Left lobe of liver (tissue), 2 donors: ENCODE results near the gene CLEC19A. TPM values are rescaled to one million over a fixed set of nuclear protein-coding genes. Genes with fewer than 3 reads are reported as not detected.

Experiments
- ATAC-seq: fragments of 200-7000 bp; cut with Tn5 transposase; one replicate; pipeline ENCODE4 v1.9.1; 2020; ENCODE audit warnings: mild to moderate bottlenecking, moderate library complexity
- DNase-seq: peaks from one replicate; pipeline ENCODE4 v3.0.0-alpha.2; 2020; ENCODE audit warnings: low spot score
- total RNA-seq: library from RNA; stranded (reverse); gene quantifications from one replicate; pipeline ENCODE4 v1.2.1, GENCODE V29; 2021
- donor health status: DM: no; HTN: no; CAD: no; lungs with moderate emphysema.
- donor health status: DM: no; HTN: yes; CAD: no.

CLEC19A gene
- total RNA-seq, result not detected

DNA sequence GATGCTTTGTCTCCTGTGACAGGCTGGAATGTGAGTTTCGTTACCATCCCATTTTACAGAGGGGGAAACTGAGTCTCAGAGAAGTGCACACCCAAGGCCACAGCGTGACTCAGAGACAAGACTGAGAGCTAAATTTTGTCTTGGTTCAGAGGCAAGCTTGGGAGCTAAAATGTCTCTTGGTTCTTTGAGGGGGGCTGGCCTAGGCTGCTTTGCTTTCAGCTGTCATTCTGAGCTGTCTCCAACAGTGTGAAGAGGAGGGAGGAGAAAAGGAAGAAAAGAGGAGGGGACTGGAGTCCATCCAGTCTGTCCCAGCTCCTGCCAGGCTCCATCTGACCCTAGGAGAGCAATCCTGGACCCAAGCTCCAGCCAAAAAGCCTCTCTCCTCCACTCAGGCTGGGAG, at the start of gene CLEC19A:
TSS of gene CLEC19A (plus strand) at position 301 of the 400 bp plus-strand sequence. CDS start 121 bp downstream, outside the sequence.
- DNase-seq, result no peak
- no peak for ATAC-seq

DNA sequence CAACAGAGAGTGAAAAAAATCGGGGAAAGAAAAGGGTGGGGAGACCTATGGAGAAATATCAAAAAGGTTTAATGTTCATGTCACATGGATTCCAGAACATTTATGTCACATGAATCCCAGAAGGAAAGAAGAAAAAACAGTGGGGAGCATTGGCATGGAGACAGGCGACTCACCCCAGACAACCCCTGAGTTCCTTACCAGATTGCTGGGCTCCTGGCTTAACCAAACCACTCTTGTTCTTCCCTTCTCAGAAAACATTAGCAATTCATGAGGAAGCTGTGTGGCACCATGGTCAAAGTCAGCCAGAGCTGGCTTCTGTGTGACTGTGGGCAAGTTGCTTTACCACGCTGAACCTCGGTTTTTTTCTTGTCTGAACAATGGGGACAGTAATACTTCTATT, 49.6 kb upstream of the CLEC19A start:
- no peak for ATAC-seq
- no peak for DNase-seq

DNA sequence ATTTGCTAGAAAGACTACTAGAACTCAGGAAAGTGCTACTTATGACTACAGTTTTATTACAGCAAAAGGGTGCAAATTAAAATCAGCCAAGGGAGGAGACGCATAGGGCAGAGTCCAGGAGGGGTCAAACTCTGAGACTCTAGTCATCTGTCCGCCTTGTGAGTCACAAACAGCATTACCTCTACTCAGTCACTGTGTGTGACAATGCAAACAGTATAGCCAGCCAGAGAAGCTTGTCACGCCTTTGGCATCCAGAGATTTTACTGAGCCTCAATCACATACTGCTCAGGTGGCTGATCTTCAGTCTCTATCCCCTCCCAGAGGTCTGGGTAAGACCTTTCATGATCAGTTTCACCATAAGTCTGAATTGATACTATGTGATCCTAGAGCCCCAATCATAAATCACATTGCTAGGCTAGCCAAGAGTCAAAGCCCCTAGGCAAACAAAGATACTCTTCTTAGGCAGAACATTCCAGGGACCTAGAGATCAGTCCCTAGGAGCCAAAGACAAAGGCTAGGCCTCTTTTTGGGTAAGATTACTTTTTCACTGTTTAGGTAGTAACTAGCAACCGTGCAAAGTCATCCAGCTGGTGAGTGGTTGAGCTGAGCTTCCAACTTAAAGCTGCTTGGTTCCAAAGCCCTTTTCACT, 48.8 kb upstream of the CLEC19A start:
- ATAC-seq (no peak), DNase-seq (no peak)

DNA sequence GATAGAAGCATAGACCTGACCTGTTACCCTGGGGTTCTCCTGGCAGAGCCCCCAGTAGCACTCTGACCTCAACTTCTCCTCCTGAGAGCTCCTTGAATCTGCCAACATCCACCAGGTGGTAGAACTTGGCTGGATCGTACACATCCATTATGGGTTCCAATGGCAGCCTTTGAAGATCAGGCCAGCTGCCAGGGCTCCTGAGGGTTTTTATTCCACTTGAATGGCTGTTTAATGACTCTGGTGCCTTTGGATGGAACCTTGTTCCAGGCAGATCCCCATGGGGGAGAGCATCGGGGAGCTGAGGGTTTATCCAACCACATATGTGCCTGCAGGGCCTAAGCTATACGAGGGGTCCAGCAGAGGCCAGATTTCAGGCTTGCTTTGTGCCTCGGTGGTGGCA, 47.1 kb upstream of the CLEC19A start:
- no peak for ATAC-seq
- DNase-seq, result no peak

DNA sequence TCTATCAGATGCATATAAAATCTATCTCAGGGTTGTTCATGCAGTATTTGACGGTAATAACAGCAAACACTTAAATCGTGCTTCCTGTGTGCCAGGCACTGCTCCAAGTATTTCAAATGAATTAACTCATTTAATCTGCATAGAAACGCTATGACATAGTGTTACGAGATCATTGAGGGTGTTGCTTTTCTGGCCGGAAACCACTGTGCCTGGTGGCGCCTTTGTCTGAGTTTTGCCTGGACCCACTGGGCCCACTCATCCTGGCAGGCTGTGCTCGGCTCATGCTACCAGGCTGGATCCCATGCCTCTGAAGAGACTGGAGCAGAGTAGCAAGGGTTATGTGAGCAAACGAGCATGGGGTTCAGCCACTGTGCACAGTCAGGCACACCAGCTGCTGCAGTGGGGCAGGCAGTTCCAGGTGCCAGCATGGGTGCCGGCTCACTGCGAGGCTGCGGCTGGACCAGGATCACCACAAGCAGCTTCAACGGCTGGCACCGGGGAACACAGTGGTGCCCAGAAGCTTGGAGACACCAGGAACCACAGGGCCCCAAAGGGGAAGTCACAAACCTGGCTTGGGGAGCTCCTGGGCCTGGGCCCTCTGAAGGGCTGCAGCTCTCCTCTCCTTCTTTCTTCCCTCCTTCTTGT, 45.9 kb upstream of the CLEC19A start:
- ATAC-seq (no peak), DNase-seq (no peak)

DNA sequence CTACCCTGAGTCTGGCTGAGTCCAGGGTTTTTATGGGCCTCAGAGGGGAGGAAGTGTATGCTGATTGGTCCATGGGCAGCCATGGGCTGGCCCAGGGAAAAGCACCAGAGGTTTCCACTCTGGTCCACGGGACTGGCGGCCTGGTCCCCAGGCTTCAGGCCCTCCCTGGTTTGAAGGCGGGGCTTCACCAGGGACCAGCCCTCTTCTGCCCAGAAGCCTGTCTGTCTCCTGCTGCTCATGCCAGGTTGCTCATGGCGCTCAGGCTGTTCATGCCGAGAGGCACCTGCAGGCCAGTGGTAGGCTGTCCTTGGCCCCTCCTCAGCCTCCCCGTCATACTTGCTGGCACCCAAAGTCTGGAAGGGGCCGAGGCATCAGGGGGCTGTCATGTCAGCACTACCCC, 45.0 kb upstream of the CLEC19A start:
- ATAC-seq, result no peak
- DNase-seq, result no peak

DNA sequence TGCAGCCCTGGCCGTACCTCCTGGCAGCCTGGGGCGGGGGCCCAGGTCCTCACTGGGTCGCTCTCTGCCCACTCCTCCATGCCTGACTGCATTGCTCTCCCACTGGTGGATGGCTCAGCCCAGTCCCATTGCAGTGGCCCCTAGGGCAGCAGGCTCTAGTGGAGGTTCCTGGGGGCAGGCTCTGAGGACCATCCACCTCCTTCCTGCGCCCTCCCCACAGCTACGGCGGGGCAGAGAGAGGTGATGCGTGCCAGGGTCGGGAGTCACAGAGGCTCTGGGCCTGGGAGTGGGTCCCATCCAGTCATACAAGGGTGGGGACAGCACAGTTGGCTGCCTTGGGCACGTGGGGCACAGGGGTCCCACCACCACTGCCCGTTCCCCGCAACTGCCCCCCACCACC, 44.0 kb upstream of the CLEC19A start:
- ATAC-seq (no peak), DNase-seq (no peak)

DNA sequence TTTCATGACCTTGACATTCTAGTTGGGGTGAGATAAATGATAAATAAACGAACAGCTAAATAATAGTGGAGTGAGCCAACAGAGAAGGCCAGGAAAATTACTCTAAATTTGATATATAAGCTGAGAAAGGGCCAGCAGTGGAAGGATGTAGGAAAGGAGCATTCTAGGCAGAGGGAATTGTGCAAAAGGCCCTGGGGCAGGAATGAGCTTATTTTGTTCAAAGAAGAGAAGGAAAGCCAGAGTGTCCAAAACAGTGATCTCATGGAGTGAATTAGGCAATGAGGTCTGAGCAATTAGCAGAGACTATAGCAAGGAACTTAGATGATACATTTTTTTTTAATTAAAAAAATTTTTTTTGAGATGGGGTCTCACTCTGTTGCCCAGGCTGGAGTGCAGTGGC, 43.3 kb upstream of the CLEC19A start:
- no peak for ATAC-seq
- no peak for DNase-seq

DNA sequence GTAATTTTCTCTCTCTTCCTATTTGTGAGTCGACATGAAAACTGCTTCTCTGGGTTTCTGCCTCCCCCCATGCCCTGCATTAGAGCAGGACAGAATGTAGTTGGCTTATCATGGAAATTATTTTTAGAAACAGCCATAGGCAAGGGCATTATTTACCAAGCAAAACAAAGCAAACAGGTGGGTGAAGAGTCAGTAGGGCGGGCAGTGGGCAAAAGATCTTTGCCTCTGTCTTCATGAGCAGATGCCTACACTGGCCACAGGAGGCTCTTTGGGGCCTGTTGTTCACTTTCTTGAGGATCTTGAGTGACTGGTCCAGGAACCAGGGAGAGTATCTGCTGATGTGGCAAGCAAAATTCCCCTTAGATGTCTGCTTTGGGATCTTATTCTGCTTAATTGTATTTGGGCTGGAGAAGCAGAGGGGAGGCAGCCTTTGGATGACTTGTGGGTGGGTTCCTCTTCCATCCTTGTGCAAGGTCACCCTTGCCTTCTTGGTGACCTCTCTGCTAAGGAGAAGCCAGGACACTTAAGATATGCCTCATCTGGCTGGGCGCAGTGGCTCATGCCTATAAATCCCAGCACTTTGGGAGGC, 42.5 kb upstream of the CLEC19A start:
- DNase-seq (no peak), ATAC-seq (no peak)

DNA sequence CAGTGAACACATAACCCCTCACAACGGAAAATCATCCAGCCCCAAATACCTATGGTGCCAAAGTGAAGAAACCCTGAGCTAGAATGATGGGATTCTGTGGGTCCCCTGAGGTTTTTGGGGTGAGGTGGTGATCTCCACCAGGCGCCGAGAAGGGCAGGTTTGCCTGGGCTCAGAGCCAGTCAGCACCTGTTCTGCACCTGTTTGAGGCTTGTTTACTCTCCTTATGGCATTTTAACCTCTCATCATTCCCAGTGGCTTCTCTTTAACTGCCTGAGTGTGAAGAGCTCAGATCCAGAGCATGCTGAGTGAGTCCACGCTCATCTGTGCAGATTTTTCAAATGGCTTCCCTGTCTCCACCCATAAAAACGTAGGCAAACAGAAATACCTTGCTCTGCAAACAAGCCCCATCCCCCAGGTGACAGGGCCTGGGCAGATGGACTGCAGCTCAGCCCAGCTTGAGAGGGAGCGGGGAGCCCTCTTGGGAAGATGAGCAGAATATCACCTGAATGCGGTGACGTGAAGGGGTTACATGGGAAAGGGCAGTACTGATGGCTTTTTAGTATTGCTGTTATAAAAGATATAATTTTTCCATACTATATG, 40.1 kb upstream of the CLEC19A start:
- no peak for ATAC-seq
- DNase-seq, result no peak

DNA sequence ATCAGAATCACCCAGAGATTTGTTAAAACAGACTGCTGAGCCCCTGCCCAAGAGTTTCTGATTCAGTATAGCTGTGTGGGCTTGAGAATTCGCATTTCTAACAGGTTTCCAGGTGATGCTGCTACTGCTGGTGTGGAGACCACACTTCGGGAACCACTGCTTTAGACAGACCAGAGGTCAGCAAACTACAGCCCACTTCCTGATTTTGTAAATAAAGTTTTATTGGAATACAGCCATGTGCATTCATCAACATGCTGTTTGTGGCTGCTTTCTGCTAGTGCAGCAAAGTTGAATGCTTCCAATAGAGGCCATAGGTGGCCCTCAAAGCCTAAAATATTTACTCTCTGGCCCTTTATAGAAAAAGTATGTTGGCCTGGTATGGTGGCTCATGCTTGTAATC, 32.6 kb upstream of the CLEC19A start:
- ATAC-seq, result no peak

DNA sequence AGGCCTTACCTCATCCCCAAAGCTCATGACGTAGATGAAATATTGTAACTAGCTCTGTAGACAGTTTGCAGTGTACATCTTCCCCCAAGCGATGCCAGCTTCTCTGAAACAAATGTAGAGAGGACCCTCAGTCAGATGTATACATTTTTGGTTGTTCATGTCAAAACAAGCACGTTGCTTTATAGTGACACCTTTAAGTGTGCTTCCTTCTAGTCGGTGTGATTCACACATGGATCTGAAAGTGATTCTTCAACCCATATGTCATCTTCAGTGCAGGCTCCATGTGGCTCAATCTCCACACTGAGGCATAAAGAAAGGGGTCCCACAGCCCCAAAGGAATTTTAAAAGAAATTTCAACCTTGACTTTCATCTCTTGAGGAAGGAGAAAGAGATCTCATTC, 30.9 kb upstream of the CLEC19A start:
- no peak for ATAC-seq
- no peak for DNase-seq

More for the DNA sequence above, 32.6 kb upstream of the CLEC19A start:
- no peak for DNase-seq

DNA sequence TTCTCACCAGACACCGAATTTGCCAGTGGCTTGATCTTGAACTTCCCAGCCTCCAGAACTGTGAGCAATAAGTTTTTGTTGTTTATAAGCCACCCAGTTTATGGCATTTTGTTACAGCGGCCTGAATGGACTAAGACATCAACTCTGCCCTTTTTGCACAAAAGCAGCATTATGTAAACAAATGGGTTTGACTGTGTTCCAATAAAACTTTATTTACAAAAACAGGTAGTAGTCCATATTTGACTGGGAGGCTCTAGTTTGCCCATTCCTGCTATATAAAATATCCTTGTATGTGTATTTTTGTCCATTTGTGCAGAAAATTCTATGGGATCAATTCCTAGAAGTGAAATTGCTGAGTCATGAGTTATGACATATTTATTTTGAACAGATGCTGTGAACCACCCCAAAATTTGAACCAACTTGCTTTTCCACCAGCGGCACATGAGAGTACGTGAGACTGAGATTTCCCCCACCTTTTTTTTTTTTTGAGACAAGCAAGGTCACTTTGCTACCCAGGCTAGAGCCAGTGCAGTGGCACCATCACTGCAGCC, 21.3 kb upstream of the CLEC19A start:
- DNase-seq, result no peak
- no peak for ATAC-seq

DNA sequence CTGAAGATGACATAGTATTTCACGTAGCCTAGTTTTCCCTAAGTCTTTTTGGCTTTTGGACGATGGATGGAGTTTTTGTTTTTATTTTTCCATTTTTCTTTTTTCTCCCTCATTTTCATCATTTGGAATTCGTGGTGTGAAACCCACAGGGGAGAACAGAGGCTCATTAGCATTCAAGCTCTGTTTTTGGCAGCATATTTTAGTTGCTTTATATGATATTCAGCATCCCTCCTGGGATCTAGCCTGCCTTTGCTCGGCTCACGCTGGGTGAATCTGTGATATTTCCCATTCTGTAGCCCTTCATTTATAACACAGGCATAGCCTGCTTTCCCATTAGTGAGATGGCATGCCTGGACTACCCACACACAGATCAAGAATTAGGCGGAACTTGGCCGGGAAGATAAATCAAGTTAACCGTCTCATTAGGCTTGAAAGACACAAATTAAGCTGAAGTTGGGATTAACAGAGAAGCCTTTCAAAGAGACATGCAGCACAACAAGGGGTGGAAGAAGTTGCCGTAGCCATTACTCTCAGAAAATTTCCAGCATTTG, 20.1 kb upstream of the CLEC19A start:
- DNase-seq, result no peak
- ATAC-seq, result no peak

DNA sequence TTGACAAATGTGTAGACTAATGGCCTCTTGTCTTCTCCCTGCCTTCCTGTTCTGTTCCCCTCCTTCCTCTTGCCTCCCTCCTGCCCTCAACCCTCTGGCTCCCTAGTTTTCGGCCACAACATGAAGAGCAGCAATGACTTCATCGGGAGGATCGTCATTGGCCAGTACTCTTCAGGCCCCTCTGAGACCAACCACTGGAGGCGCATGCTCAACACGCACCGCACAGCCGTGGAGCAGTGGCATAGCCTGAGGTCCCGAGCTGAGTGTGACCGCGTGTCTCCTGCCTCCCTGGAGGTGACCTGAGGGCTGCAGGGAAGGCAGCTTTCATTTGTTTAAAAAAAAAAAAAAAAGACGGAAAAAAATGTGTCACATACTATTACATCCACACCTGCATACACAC, 18.8 kb upstream of the CLEC19A start:
- DNase-seq (no peak), ATAC-seq (no peak)

DNA sequence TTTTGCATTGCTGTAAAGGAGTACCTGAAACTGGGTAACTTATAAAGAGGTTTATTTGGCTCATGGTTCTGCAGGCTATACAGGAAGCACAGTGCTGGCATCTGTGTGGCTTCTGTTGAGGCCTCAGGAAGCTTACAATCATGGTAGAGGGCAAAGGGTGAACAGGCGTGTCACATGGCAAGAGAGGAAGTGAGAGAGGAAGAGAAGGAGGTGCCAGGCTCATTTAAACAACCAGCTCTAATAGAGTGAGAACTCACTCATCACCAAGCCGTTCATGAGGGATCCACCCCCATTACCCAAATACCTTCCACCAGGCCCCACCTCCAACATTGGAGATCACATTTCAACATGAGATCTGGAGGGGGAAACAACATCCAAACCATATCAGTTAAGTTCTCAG, 16.4 kb upstream of the CLEC19A start:
- DNase-seq, result no peak
- ATAC-seq, result no peak

DNA sequence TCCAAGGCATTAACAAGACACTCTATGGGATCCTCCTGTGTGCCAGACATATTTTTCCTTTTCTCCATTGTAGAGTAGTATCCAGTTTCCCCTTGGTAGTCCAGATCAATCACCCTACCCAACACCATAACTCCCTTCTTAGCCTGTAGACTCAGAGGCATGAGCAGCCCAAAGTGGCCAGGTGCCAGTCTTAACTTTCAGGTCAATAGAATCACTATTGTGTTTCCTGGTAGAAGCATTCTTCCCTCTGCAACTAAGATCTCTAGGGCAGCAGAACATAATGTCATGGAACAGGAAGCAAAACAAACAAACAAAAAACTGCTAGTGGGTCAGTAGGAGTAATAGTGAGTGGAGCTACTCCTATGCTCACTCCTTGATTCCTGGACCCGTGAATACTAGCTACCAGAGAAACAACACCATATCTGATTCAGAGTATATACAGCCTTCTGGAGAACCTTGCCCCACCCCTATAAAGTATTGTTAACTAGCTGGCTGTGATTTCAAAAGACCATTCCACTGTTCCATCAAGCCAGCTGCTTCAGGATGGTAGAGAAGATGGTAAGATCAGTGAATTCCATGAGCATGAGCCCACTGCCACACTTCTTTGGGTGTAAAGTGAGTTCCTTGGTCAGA, 11.2 kb upstream of the CLEC19A start:
- ATAC-seq (no peak), DNase-seq (no peak)

DNA sequence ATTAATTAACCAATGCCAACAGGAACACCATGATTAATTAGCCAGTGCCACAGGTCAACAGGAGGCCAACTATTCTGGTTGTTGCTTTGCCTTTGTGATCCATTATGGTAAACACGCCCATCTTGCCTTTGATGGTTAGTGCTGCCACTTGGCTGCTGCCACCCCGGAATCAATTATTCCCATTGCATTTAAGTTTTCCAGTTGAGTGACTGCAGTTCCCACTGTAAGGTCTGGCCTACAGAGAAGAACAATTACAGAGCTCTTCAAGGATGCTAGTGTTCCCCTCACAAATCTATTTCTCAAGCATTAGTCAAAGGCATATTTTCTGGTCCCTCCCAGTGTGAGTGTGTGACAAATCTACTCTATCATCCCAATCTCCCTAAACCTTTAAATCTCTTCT, 7.1 kb upstream of the CLEC19A start:
- DNase-seq (no peak), ATAC-seq (no peak)

DNA sequence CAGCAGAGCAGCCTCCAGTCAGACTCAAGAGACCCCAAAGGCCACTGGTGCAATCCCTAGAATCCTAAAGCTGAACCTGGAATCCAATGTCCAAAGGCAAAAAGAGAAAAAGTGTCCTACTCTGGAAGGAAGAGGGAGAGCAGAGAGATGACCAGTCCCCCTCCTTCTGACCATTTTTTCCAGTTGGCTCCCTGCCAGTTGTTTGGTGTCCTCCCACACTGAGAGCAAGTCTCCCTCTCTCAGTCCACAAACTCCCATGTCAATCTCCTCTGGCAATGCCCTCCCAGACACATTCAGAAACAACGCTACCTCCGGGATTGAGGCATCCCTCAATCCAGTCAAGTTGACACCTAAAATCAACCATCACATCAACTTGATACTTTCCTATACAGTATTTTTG, 4.3 kb upstream of the CLEC19A start:
- no peak for DNase-seq
- no peak for ATAC-seq

DNA sequence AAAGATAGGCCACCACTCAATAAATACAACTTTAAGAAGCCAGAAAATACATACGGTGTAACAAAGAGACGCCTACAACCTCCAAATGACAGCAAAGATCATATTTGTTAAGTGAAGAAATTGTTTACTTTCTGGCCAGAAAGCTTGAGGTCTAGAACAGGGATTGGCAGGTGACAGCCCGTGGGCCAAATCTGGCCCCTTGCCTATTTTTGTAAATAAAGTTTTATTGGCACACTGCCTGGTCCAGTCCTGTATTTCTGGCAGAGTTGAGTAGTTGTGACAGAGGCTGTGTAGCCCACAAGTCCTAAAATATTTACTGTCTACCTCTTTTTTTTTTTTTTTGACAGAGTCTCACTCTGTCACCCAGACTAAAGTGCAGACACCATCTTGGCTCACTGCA, 3.4 kb upstream of the CLEC19A start:
- peak; percentile 66 for ATAC-seq
- peak; percentile 71 for DNase-seq

DNA sequence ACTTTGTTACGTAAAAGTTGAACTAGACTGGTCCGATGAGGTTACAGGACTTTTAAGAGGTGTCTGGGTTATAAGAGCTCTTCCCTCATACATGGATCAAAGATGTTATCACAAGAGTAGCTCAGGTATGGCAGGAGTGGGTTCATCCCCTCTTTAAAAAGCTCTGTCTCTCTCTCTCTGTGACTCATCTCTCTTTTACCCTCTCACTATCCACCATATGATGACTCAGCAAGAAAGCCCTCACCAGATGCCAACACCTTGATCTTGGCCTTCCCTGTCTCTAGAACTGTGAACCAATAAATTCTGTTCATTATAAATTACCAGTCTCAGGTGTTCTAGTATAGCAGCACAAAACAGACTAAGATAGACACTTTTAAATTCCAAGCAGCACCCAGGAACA, 1.9 kb upstream of the CLEC19A start:
- DNase-seq (no peak), ATAC-seq (no peak)
